LNCaP clone FGC (cell line): ENCODE measurements around the gene COL4A5.
A peak's percentile ranks its signal among the peaks of the same experiment; 100 is the strongest.

Experiments used
- DNase-seq: peaks from one replicate; pipeline ENCODE4 v3.0.0-alpha.2; 2011; ENCODE audit warnings: low read depth
- H3K4me3 ChIP-seq: 2 replicates; pipeline ENCODE4 v1.5.1; 2011; ENCODE audit warnings: mild to moderate bottlenecking, low read depth, low read length, control low read depth
- TF ChIP-seq, protein P1 (sequence below): IDR thresholded peaks from 2 replicates; pipeline ENCODE4 v1.5.1; 2012; ENCODE audit warnings: mild to moderate bottlenecking; ENCODE audit not compliant: control insufficient read depth, insufficient read depth; ENCODE audit errors: extremely low read depth

Gene COL4A5

DNA sequence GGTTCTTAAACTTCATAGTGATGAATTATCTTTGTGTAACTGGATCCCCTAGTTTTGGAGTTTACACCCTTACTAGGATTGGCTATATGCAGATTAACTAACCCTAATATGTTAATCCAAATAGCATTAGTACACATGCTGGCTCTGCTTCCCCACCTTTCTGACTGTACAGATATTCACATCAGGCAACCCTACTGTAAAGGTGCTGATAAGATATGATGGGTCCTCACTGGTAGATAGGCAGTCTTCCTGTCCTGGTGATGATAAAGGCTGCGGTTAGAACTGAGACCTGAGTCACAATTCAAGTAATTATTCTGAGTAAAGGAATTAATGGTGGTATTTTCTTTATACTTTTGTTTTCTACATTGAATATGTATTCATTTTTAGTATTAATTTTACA is 118.6 kb downstream of the COL4A5 start:
- no peak overlapping the region for H3K4me3 ChIP-seq
- TF ChIP-seq, protein P1, sequence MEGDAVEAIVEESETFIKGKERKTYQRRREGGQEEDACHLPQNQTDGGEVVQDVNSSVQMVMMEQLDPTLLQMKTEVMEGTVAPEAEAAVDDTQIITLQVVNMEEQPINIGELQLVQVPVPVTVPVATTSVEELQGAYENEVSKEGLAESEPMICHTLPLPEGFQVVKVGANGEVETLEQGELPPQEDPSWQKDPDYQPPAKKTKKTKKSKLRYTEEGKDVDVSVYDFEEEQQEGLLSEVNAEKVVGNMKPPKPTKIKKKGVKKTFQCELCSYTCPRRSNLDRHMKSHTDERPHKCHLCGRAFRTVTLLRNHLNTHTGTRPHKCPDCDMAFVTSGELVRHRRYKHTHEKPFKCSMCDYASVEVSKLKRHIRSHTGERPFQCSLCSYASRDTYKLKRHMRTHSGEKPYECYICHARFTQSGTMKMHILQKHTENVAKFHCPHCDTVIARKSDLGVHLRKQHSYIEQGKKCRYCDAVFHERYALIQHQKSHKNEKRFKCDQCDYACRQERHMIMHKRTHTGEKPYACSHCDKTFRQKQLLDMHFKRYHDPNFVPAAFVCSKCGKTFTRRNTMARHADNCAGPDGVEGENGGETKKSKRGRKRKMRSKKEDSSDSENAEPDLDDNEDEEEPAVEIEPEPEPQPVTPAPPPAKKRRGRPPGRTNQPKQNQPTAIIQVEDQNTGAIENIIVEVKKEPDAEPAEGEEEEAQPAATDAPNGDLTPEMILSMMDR: no peak
- no peak for DNase-seq

DNA sequence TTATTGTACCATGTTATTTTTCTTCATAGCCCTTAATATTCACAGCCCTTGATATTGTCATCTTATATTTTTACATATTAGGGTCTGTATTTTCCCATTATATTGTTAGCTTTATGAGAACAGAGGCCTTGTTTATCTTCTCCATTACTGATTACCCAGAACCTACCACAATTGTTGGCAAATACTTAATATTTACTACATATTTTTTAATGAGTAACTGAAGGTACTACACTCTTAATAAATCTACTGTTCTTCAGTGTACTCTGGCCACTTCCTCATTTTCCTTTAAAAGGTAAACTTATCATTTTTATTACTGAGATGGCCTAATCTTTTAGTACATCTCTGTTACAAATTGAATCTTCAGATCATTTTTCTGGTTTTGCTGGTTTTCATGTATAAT is 133.5 kb downstream of the COL4A5 start:
- DNase-seq: peak; percentile 13
- TF ChIP-seq, protein P1: no peak
- H3K4me3 ChIP-seq: no peak overlapping the region

- DNase-seq: no peak
- H3K4me3 ChIP-seq: no peak overlapping the region
- TF ChIP-seq, protein P1: no peak
Observed at GRCh38 chrX:108582151-108582550, 142.5 kb downstream of the COL4A5 start.

- H3K4me3 ChIP-seq: no peak overlapping the region
- DNase-seq: no peak
- TF ChIP-seq, protein P1: peak; percentile 50
Observed at GRCh38 chrX:108584617-108585211, 145.1 kb downstream of the COL4A5 start.

GRCh38 chrX:108590496-108590895 is 150.9 kb downstream of the COL4A5 start:
- TF ChIP-seq, protein P1: no peak
- no peak for DNase-seq
- no peak overlapping the region for H3K4me3 ChIP-seq

DNA sequence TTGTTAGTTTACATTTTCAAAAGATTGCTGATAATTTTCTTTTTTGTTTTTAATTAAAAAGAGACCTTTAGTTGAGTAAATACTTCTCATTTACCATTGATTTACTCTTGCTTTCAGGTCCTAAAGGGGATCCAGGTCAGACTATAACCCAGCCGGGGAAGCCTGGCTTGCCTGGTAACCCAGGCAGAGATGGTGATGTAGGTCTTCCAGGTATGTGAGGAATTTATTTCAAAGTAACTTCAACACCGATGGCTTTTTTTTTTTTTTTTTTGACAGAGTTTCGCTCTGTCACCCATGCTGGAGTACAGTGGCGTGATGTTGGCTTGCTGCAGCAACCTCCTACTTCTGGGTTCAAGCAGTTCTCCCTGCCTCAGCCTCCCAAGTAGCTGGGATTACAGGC is 161.6 kb downstream of the COL4A5 start:
- no peak for DNase-seq
- no peak overlapping the region for H3K4me3 ChIP-seq
- TF ChIP-seq, protein P1: no peak

- H3K4me3 ChIP-seq: no peak overlapping the region
- TF ChIP-seq, protein P1: no peak
- no peak for DNase-seq
Observed at GRCh38 chrX:108610141-108610540, 170.5 kb downstream of the COL4A5 start.
